ENCODE data around the gene PTCH2. TPM values are rescaled to one million over a fixed set of nuclear protein-coding genes. Genes with fewer than 3 reads are reported as not detected.
A peak's percentile ranks its signal among the peaks of the same experiment; 100 is the strongest.
"Not testable (repeated sequence)": the region's sequence is repeated elsewhere in the genome, so short reads cannot be mapped to it uniquely, and the experiment has no call there.

PTCH2 gene
- total RNA-seq, 1 donor from 2014 or later, result 1.9 TPM

DNA sequence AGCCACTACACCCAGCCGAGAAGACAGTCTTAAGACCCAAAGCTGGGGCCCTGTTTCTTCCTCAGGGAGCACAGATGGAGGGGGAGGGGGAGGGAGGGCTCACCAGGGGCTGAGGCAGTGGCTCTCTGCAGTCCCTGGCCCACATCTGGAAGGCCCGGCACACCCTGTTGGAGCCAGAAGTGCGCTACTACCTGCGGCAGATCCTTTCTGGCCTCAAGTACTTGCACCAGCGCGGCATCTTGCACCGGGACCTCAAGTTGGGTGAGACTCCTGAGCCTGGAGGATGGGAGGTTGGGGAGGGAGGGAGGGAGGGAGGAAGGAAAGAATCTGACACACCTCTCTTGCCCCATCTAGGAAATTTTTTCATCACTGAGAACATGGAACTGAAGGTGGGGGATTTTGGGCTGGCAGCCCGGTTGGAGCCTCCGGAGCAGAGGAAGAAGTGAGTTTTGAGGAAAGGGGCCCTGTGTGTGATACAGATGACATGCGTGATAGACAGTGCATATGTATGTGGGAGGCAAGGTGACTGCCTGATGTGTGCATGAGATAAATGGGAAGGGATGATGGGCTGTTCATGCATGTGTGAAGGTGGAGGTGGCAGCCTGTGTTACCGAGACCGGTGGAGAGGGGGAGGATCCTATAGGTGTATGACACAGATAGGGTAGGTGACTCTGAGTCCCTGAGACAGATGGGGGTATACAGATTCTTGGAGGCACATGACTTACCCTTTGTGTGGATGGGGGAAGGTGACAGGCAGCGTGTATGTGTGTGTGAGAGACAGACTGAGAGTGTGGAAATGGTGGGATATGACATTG is 41.4 kb downstream of the PTCH2 start:
- DNase-seq (ENCODE audit: low spot score), result no peak

DNA sequence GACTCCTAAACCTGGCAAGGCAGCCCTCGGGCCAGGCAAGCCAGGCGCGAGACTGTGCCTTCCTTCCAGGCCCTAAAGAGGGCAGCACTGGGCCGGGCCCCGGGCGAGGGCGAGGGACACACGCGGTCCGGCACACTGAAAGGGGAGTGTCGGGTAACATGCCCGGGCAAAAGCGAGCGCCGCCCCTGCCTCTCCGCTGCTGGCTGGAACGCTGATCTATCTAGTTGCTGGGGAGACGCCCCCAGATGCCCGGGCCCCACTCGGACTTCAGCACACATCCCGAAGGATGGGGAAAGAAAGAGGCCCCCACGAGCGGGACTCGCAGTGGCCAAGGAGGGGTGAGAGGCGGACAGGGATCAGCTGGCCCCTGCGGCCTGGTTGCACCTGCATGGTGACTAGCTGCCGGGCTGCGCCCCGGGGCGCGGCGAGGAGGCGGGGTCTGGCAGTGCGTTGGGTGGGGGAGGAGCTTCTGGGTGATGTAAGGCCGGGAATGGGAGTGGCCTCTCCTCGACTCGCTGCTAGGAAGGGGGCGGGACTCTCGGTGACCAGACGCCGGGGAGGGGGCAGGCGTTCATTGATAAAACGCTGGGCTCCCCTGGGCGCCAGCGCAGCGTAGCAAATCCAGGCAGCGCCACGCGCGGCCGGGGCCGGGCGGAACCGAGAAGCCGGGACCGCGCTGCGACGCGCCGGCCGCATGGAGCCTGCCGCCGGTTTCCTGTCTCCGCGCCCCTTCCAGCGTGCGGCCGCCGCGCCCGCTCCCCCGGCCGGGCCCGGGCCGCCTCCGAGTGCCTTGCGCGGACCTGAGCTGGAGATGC is 43.1 kb downstream of the PTCH2 start, which contains the start of gene PLK3:
Gene PLK3 (plus strand): TSS at position 608 of the 815 bp plus-strand sequence. CDS start 87 bp downstream, at position 695.
- DNase-seq (ENCODE audit: low spot score), result peak; percentile 98

DNA sequence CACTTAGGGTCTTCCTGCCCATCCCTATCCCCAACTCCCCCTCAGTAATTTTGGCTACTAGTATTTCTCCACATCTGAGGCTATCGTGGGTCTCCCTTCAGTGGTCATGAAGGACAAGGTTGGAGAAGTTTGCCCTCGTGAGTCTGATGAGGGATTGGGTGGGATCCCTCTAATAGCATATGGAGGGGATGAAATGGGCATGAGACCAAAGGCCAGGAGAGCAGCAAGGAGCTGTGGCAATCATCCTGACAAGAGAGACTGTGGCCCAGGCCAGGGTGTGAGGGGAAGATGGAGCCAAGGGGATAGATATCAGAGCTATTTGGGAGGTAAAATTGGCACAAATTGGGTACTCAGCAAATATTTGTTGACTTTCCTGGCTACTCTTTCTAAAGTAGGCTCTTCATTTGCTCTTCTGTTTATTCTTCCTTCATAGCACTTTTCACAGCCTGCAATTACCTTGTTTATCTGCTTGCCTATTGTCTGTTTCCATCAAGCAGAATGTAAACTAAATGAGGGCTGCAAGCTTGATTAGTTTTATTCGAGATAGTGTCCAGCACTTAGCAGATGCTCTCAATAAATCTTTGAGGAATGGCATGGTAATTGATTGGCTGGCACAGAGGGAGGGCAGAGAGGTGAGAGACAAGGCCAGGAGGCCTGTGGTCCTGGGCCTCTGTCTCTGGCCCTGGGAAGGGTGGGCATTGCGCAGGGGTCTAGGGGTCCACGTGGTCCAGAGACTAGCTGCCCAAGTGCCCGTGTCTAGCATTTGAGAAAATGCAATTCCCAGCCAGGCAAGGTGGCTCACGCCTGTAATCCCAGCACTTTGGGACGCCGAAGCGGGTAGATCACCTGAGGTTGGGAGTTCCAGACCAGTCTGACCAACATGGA is 44.3 kb downstream of the PTCH2 start:
- no peak for DNase-seq (ENCODE audit: low spot score)

DNA sequence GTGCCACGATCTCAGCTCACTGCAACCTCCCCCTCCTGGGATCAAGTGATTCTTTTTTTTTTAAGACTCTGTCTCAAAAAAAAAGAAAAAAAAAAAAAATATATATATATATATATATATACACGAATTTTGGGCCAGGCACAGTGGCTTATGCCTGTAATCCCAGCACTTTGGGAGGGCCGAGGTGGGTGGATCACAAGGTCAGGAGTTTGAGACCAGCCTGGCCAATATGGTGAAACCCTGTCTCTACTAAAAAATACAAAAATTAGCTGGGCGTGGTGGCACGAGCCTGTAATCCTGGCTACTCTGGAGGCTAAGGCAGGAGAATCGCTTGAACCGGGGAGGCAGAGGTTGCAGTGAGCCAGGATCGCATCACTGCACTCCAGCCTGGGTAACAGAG is 45.2 kb downstream of the PTCH2 start:
- DNase-seq (ENCODE audit: low spot score), result not testable (repeated sequence)

DNA sequence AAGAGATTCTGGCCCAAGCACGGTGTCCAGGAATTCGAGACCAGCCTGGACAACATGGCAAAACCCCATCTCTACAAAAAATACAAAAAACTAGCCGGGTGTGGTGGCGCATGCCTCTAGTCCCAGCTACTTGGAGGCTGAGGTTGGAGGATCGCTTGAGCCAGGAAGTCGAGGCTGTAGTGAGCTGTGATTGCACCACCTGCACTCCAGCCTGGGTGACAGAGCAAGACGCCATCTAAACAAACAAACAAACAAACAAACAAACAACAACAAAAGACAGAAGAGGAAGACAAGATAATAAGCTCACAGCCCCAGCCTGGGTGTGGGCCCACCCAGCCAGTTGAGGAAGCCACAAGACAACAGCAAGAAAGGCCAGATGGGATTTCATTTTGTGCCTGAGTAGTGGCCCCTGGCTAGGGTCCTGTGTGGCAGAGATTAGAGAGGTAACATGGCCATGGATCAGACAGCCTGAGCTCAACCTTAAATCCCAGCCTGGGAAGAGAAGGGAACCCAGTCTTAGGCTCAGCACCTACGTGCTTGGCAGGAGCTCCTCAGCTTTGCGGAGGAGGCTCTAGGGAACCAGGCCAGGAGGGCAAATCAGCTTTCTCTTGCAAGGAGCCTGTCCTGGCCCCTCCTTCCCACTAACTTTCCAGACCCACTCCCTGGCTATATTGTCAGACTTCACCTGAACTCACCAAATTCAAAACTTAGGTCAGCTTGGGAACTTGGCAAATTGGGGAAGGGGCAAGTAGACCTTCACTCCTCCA is 50.1 kb downstream of the PTCH2 start:
- no peak for DNase-seq (ENCODE audit: low spot score)

DNA sequence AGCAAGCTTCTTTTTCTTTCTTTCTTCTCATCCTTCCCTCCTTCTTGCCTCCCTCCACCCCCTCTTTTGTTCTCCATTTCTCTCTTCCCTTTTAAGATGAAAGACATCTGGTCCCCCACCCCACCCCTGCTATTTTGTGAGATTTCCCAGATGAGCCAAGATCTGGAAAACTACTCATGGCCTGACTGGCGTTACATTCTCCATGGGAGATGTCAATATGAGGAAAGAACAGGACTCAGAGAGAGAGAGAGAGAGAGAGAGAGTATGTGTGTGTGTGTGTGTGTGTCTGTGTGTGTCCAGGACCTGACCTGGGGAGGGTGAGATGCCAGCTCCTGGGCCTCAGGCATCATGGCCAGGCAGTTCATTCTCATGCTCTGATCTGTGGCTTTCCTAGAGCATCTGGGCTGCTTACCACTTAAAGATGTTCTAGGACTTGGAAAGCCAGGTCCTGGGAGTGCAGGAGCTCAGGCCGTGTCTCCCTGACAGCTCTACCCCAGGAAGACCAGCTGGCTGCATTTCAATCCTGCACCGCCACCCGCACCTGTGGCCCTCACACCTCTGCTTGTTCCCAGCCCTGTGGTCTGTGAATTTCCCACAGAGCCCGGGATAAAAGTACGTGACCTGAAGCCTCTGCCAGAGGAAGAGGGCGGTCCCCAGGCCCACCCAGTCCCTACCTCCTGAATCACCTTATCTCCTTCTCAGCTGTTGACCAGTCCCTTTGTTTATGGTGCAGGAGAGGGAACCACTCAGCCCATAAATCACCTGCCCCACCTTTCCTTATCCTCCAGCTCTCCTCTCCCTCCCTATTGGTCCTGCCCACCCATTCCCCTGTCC is 51.9 kb downstream of the PTCH2 start:
- DNase-seq (ENCODE audit: low spot score), result no peak

DNA sequence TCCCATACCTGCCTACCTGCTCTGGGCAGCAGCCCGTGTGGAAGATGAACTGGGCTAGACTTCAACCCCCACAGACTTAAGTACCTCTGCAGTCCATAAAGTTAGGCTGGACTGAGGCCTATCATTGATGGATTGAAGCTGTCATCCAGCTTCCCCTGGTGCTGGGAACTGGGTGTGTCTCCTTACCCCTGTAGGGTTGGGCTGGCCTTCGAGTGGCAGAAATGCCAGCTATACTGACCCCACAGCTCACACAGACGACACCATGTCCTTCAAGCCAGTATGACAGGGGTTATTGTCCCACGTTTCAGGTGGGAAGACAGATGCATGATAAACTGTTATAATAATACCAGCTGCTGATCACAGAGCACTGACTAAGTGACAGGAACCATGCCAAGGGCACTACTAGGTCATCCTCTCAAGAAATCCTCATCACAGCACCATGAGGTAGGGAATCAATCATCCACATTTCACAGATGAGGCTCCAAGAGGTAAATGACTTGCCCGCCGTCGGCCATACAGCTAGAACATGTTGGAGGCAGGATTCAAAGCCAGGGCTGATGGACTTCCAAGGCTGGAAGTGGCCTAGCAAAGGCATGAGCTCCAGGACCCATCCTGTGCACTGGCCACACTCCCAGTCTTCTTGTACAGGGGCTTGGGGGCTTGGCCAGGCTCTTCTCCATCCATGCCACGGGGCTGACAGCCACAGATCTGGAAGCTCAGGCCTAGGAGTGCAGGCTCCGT is 54.8 kb downstream of the PTCH2 start, which contains the start of gene BEST4:
Gene BEST4 (minus strand): TSS at position 51 of the 741 bp plus-strand sequence. CDS start 465 bp downstream, outside the sequence.
- no peak for DNase-seq (ENCODE audit: low spot score)

DNA sequence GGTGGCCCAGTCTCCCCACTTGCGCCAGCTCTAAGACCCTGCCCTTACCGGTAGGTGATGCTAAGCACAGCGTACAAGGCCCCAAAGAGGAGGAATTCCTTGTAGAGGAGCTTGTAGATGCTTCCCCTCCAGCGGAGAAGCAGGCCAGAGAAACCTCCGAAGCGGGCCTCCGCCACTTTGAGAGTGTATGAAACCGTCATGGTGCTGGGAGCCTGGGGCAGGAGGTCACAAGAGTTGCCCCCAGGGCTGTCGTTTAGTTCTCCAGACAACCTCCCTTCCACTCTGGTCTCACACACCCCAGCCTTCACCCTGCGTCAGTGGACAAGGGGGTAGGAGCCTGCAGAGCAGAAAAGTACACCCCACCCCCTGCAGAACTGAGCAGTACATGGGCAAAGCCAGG is 55.5 kb downstream of the PTCH2 start:
- no peak for DNase-seq (ENCODE audit: low spot score)

DNA sequence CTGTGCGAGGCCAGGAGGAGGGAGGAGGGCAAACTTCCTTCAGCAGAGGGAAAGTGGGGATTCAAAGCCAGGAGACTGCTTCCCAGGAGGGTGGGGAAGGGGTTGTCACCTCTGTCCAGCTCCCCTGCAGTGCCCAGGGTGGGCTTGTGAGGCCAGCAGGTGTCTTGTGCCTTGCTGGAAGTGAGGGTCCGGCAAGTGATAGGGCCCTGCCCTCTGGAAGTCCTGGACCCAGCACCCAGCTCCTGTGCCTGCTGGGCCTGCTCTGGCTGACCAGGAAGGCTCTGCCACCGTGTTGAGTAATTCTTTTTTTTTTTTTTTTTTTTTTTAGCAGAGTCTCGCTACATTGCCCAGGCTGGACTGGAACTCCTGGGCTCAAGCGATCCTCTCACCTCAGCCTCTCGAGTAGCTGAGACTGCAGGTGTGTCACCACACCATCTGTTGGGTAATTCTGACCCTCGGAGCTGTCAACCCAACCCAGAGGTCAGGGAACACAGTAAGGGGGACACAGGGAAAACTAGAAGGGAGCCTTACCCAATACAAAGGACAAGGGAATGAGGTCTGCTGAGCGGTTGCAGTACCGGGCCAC is 56.1 kb downstream of the PTCH2 start:
- no peak for DNase-seq (ENCODE audit: low spot score)

DNA sequence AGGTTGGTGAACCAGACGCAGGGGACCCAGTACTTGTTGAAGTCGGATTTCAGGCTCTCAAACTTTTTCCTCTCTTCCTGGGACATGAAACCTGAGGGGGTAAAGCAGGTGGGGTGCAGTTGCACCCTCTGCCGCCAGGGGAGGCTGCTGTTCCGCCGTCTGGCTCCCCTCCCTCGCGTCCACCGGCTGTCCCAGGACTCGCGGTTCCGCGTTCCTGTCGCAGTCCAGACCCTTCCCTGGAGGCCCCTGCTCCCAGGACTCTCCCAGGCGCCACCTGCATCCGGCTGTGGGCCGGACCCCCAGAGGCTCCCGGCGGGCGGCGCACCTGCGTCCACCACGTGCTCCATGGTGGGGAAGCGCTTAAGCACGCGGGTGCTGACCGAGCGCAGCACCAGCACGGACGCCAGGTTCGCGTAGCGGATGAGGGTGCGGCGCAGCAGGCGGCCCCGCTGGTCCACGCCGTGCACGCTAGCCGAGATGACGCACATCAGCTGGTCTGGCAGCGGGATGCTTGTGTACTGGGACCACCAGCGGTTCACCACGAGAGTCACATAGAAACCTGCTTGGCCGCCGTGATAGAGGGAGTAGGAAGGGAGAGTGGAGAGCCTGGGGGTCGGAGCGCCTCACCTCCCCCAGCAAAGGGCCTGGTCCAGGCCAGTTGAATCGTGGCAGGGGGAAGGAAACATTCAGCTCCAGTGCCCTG is 56.8 kb downstream of the PTCH2 start:
- no peak for DNase-seq (ENCODE audit: low spot score)

DNA sequence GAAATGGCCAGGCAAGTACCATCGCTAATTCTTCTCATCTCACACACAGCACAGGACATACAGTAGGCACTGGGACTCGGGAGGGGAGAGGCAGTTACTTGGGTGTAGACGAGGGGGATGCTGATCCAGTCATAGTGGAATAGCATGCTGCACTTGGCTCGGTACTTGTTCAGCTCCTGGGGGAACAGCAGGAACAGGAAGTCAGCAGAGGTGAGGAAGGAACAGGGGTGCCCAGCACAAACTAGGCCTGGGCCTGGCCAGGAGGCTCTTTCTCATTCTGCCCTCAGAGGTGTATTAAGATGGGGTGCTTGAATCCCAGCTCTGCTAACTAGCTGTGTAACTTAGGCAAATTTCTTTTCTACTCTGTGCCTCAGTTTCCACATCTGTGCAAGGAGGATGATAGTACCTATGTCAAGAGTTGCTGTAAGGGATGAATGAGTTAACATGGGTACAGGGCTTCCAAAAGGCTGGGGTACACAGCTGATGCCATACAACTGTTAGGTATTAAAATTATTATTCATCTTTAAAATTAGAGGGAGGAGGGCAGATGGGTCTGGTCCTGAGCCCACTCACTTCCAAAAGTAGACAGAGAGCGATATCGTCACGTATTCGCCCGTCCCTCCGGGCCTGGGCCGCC is 57.4 kb downstream of the PTCH2 start:
- no peak for DNase-seq (ENCODE audit: low spot score)

DNA sequence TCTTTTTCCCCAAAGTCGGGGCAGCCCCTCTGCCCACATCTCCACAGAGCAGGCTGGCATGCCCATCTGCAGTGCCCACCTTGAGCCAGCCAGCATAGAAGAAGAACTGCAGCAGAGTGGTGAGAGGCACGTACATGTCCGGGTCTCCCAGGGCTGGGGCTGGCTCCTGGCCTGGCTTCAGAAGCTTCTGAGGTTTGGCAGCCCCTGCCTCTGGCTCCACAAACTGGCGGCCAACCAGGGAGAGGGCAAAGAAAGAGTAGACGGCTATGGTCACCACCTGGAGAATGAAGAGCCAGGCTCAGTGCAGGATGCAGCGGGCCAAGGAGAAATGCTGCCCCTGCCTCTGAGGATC is 58.0 kb downstream of the PTCH2 start:
- no peak for DNase-seq (ENCODE audit: low spot score)

DNA sequence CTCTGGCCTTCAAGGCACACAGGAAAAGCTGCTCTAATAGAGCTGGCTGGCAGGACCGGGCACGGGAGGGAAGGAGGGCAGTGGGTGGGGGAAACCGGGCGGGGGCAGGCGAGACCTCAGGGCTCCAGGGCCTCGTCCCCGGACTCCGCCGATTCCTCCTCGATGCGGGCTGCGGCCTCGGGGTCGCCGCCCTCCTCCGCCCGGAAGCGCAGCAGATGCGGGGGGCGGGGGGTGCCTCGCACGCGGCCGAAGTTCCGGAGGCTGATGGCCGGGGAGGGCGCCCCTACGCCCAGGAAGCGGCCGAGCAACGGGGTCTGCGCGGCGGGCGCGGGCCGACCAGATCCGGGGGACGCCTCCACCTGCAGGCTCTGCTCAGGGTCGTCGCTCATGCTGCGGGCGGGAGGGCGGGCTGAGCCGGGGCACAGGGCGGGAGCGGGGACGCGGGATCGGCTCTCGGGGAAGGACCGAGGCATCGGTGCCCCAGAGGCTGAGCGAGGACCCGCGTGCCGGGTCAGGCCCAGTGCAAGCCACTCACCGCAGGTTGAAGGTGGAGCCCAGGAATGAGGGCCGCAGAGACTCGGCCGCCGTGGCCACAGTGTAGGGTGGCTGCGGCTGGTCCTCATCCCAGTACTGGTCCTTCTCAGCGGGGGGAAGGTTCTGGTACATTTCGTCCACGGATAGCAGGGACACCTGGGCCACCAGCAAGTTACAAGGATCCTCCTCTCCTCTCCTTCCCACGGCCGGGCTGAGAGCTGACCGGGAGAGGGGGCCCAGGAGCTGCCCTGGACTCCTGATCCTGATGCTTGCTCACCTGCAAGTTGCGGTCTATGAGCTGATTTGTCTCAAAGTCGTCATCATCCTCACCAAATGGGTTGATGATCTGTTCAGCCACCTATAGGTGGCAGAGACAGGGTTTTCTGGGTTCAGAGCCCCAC is 58.7 kb downstream of the PTCH2 start:
- no peak for DNase-seq (ENCODE audit: low spot score)

DNA sequence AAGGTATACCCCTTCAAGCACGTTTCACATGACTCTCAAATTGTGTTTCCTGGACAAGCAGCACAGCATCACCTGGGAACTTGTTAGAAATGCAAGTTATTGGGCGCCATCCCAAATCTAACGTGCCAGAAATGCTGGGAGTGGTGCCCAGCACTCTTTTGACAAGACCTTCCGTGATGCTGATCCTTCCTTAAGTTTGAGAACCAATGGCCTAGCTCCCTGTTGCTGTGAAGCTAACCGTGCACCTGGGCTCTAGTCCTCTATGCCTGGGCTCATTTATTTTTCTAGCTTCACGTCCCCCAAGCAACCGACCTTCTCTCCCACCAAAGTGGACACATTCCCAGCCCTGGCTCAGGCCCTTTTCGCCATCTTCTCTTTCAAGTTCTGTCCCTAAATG is 59.4 kb downstream of the PTCH2 start:
- DNase-seq (ENCODE audit: low spot score), result no peak

DNA sequence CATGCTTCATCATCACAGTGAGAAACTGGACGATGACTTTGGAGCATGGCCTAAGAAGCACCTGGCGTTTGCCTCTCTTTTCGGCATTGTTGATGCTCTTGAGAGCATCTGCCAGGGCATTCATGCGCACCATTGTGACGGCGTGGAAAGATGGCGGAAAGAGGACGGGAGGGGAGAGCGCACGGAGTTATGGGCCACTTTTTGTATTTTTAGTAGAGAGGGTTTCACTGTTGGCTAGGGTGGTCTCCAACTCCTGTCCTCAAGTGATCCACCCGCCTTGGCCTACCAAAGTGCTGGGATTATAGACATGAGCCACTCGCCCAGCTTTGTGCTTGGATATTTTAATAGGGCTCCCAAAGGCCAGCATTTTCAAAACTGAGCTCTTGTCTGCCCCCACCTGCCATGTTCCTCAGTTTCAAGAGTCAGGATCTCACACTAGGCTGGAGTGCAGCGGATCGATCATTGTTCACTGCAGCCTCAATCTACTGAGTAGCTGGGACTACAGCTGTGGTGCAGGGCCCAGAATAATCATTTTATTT is 62.4 kb downstream of the PTCH2 start:
- no peak for DNase-seq (ENCODE audit: low spot score)

All from mucosa of gallbladder (tissue), 1 donor.